Diencephalon (tissue), 1 donor: ENCODE data around the gene TOR1AIP2. TPM values are rescaled to one million over a fixed set of nuclear protein-coding genes. Genes with fewer than 3 reads are reported as not detected.

ENCODE experiments used
- total RNA-seq: library from RNA; depleted of rRNA; stranded (reverse); fragments of >200 nt; gene quantifications from one replicate; pipeline ENCODE4 v1.2.3, GENCODE V29; 2014

Gene TOR1AIP2
- total RNA-seq: 72.4 TPM

GRCh38 chr1:179877586-179878265, at the start of gene TOR1AIP2:
TOR1AIP2 (minus strand) TSS chr1:179877803; CDS start chr1:179852665, 25,138 bp downstream.

GRCh38 chr1:179882253-179883039, 4.8 kb upstream of the TOR1AIP2 start, which contains the start of gene TOR1AIP1:
TOR1AIP1 (plus strand) TSS chr1:179882285; CDS start chr1:179882503, 218 bp downstream.

Other genes with a start within 250 kb of the TOR1AIP2 start
- 1.6 TPM for gene FAM163A, start 134.5 kb downstream of the TOR1AIP2 start, total RNA-seq
- gene TOR1AIP1, start 4.5 kb upstream of the TOR1AIP2 start, total RNA-seq: 31.6 TPM
- gene CEP350, start 77.0 kb upstream of the TOR1AIP2 start, total RNA-seq: 85.6 TPM